LNCaP clone FGC (cell line): Measurements from ENCODE around the gene RABGAP1L.
"Not testable (repeated sequence)": the region's sequence is repeated elsewhere in the genome, so short reads cannot be mapped to it uniquely, and the experiment has no call there.

Experiments used
- DNase-seq: peaks from one replicate; pipeline ENCODE4 v3.0.0-alpha.2; 2011; ENCODE audit warnings: low read depth
- H3K4me3 ChIP-seq: 2 replicates; pipeline ENCODE4 v1.5.1; 2011; ENCODE audit warnings: mild to moderate bottlenecking, low read depth, low read length, control low read depth
- CTCF ChIP-seq: IDR thresholded peaks from 2 replicates; pipeline ENCODE4 v1.5.1; 2012; ENCODE audit warnings: mild to moderate bottlenecking; ENCODE audit not compliant: control insufficient read depth, insufficient read depth; ENCODE audit errors: extremely low read depth

The RABGAP1L gene

GRCh38 chr1:174337000-174337681, 177.8 kb downstream of the RABGAP1L start:
- no peak for DNase-seq
- H3K4me3 ChIP-seq: no peak overlapping the region
- no peak for TF ChIP-seq CTCF

GRCh38 chr1:174340404-174340803, 181.1 kb downstream of the RABGAP1L start:
- not testable (repeated sequence) for H3K4me3 ChIP-seq, DNase-seq

GRCh38 chr1:174344162-174344561, 184.8 kb downstream of the RABGAP1L start:
- no peak for DNase-seq
- H3K4me3 ChIP-seq: no peak overlapping the region
- TF ChIP-seq CTCF: no peak

GRCh38 chr1:174352117-174352516, 192.8 kb downstream of the RABGAP1L start:
- DNase-seq: no peak
- no peak for TF ChIP-seq CTCF
- H3K4me3 ChIP-seq: no peak overlapping the region

GRCh38 chr1:174352883-174353608, 193.7 kb downstream of the RABGAP1L start:
- DNase-seq: no peak
- no peak for TF ChIP-seq CTCF
- H3K4me3 ChIP-seq: no peak overlapping the region

GRCh38 chr1:174358344-174358743, 199.0 kb downstream of the RABGAP1L start:
- DNase-seq: no peak
- TF ChIP-seq CTCF: no peak
- H3K4me3 ChIP-seq: no peak overlapping the region

GRCh38 chr1:174358786-174359453, 199.6 kb downstream of the RABGAP1L start:
- no peak overlapping the region for H3K4me3 ChIP-seq
- TF ChIP-seq CTCF: no peak
- DNase-seq: no peak
